ENCODE results near the gene LTO1.

LTO1 gene

DNA sequence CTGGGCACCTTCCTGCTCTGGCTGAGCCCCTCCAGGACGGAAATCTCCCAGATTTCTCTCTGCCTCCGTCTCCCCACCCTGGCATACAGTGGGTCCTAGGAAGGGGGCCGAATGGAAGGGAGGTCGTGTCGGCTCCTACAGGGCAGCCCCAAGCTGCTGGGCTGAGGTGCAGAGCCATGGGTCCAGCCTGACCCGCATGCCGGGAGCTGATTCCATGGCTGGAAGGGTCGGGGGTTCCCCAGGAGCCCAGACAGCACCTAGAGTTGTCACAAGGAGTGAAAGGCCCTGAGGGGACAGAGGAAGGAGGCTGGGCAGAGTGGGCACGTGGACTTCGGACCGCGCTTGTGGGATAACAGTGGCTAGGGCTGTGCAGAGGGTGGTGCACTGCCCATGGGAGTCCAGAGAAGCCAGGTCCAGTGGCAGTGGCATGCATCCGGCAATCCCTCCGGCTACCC, 17.7 kb downstream of the LTO1 start:
- no peak for DNase-seq (ENCODE audit: low spot score)

DNA sequence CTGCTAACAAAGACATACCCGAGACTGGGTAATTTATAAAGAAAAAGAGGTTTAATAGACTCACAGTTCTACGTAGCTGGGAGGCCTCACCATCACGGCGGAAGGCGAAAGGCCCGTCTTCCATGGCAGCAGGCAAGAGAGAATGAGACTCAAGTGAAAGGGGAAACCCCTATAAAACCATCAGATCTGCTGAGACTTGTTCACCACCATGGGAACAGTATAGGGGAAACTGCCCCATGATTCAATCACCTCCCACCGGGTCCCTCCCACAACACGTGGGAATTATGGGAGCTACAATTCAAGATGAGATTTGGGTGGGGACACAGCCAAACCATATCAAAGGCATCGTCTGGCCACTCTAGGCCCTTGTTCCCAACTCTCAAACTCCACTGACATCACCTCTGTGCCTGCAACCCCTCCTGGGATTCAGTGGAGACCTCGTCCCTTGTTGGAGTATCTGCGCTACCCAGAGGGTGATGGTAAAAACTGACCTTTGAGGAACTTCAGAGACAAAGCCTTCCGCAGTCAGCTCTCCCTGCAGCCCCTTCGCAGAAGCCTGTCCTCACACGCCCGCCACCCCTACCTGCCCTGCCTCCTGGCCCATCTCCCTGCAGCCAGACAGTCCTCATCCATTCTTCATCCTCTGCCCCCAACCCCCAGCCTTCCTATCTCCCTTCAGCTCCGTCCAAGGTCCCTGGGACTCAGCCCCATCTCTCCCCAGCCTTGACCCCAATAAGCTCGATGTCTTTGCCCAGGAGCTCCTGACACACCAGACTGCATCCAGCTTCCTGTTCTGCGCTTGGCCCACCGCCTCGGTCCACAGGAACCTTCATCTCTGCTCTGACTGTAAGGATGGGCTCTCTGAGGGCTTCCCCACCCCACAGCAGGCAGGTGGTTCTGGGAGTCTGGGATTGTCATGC, 18.4 kb downstream of the LTO1 start:
- DNase-seq (ENCODE audit: low spot score), result no peak

DNA sequence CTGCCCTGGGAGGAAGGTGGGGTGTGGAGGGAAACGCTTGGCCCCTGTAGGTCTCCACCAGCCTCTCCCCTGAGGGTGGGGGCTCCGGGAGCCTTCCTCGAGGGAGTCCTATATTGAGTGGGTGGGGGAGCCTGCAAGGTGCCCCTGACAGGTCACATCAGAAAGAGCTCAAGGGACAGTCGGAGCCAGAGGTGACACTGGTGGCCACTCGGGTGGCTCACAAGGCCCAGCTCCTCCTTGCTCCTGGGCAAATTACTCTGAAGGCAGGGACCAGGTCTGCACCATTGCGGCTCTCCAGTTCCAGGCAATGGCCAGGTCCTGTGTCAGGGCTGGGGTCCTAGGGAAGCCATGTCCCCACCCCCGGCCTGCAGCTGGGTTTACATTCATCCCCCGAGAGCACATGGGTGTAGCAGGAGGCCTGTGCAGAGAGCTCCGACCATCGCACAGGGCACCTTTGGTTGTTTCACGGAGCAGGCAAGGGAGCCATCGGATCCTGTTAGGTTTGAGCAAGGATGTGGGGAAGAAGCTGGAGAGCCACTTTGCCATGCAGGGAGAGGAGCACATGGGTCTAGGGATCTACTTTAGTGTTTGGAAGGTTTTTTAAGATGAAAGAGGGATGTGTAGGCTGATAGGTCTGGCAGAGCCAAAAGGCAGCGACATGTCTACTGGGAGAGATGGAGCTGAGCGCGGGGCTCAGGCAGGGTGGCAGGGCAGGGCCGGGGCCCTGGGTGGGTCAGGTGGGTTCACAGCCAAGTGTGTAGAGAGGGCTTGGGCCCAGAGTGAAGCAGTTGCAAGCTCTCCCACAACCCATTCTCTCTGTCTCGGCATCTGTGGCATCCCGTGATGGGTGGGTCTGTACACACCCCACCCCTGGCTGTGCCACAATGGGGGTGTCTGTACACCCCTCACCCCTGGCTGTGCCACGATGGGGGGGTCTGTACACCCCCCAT, 19.4 kb downstream of the LTO1 start:
- DNase-seq (ENCODE audit: low spot score), result no peak

DNA sequence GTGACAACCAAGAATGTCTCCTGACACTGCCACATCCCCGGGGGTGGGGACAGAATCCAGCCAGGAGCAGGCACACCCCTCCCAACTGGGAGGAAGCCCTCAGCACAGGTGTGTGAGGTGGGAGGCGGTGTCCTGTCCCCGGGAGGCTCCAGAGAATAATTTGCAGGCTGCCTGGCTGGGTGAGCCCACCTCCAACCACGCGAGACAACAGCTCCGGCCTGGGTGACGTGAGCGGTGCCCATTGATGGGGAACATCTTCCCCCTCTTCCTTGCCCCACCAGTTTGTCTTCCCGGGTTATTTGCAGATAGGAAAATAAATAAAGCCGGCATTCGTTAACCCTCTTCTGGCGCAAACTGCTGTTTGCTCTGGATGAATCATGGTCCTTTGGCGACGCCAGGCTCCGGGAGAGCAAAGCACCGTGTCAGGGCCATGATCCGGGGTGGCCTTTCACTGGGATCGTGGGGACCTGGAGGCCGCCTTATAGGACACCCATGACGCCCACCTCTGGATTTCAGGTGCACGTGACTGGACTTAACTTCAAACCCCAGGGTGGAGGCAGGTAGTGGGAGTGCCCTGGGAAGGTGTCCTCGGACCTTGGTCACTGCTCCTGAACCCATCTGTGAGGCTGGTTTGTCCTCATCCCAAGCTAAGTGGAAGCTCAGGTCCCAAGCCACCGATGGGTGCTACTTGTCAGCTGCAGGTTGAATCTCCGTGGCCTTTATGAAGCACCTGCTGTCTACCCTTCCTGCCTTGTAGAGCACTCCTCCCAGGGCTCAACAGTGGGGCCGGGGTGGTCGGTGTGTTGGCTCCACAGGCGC, 20.3 kb downstream of the LTO1 start:
- DNase-seq (ENCODE audit: low spot score), result peak; percentile 41

DNA sequence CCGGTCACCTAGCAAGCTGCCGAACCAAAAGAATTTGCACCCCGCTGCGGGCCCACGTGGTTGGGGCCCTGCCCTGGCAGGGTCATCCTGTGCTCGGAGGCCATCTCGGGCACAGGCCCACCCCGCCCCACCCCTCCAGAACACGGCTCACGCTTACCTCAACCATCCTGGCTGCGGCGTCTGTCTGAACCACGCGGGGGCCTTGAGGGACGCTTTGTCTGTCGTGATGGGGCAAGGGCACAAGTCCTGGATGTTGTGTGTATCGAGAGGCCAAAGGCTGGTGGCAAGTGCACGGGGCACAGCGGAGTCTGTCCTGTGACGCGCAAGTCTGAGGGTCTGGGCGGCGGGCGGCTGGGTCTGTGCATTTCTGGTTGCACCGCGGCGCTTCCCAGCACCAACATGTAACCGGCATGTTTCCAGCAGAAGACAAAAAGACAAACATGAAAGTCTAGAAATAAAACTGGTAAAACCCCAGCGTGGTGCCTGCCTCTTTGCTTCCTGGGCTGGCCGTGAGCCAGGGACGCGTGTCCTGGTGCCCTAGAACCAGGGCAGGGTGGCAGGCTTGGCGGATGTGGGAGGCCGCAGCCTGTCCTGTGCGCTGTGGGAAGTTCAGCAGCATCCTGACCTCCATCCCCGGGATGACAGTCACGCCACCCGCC, 21.0 kb downstream of the LTO1 start:
- no peak for DNase-seq (ENCODE audit: low spot score)

DNA sequence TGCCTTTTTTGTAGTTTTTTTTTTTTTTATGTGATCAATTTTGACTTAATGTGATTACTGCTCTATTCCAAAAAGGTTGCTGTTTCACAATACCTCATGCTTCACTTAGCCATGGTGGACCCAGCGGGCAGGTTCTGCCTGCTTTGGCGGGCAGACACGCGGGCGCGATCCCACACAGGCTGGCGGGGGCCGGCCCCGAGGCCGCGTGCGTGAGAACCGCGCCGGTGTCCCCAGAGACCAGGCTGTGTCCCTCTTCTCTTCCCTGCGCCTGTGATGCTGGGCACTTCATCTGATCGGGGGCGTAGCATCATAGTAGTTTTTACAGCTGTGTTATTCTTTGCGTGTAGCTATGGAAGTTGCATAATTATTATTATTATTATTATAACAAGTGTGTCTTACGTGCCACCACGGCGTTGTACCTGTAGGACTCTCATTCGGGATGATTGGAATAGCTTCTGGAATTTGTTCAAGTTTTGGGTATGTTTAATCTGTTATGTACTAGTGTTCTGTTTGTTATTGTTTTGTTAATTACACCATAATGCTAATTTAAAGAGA, 21.7 kb downstream of the LTO1 start:
- no peak for DNase-seq (ENCODE audit: low spot score)

DNA sequence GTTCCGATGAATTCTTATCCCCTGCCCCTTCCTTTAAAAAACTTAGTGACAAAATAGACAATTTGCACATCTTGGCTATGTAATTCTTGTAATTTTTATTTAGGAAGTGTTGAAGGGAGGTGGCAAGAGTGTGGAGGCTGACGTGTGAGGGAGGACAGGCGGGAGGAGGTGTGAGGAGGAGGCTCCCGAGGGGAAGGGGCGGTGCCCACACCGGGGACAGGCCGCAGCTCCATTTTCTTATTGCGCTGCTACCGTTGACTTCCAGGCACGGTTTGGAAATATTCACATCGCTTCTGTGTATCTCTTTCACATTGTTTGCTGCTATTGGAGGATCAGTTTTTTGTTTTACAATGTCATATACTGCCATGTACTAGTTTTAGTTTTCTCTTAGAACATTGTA, 22.2 kb downstream of the LTO1 start:
- DNase-seq (ENCODE audit: low spot score), result no peak

DNA sequence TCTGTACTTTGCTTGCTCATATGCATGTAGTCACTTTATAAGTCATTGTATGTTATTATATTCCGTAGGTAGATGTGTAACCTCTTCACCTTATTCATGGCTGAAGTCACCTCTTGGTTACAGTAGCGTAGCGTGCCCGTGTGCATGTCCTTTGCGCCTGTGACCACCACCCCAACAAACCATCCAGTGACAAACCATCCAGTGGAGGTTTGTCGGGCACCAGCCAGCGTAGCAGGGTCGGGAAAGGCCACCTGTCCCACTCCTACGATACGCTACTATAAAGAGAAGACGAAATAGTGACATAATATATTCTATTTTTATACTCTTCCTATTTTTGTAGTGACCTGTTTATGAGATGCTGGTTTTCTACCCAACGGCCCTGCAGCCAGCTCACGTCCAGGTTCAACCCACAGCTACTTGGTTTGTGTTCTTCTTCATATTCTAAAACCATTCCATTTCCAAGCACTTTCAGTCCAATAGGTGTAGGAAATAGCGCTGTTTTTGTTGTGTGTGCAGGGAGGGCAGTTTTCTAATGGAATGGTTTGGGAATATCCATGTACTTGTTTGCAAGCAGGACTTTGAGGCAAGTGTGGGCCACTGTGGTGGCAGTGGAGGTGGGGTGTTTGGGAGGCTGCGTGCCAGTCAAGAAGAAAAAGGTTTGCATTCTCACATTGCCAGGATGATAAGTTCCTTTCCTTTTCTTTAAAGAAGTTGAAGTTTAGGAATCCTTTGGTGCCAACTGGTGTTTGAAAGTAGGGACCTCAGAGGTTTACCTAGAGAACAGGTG, 23.1 kb downstream of the LTO1 start:
- no peak for DNase-seq (ENCODE audit: low spot score)

DNA sequence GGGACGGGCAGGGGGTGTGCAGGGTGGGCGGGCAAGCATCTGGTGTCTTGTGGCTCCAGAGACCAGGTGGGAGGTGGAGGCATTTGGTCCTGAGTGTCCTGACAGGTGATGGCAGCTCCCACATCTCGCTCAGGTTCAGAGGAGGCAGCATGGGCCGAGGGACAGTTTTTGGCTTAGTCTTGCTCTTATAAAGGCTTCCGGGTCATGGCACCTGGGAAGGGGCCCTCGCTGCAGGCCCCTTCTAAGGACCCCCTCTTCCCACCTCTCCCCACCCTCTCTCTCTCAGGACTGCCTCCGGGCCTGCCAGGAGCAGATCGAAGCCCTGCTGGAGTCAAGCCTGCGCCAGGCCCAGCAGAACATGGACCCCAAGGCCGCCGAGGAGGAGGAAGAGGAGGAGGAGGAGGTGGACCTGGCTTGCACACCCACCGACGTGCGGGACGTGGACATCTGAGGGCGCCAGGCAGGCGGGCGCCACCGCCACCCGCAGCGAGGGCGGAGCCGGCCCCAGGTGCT, 24.3 kb downstream of the LTO1 start:
- DNase-seq (ENCODE audit: low spot score), result no peak

DNA sequence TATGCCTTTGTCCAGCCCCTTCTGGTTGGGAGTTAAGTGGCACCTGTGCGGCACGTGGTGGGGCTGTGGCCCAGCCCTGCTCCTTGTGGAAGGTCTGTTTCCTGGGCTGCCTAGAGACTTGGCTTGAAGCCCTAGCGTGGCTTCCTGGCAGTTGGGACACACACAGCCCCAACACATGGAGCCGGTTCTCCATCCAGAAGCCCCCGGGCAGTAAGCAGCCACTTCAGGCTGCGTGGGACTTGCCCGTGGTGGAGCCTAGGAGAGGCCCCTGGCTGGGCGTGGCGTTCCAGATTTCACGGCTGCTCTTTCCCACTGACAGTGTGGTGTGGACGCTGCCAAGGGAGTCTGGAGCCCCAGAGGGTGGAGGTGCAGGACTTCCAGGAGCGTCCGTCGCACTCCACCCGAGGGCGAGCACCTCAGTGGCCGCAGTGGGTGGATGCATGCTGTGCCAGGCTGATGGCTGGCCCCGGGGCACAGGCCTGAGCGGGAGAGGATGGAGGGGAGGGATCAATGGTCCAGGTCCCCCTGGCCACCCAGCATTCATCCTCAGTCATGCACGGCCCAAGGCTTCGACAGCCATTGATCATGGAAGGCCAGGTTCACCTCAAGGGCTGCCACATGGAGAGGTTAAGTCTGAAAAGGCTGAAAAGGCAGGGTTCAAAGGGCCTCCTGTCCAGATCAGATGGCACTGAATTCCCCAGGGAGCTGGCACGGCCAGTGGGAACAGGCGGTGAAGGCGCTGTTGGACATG, 24.9 kb downstream of the LTO1 start:
- no peak for DNase-seq (ENCODE audit: low spot score)

DNA sequence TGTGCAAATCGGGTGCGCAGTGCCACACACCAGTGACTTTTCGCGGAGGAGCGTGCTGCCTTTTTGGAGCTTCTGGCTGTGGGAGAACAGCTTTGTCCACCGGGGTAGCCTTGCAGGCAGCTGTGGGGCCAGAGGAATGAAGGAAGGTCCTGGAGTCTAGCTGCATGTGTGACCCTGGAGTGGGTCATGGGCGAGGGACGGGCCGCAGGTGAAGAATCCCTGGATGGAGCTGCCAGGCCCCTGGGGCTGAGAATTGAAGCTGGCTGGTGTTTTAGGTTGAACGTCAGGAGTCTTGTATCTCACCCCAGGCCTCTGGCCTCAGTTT, 25.6 kb downstream of the LTO1 start:
- no peak for DNase-seq (ENCODE audit: low spot score)

DNA sequence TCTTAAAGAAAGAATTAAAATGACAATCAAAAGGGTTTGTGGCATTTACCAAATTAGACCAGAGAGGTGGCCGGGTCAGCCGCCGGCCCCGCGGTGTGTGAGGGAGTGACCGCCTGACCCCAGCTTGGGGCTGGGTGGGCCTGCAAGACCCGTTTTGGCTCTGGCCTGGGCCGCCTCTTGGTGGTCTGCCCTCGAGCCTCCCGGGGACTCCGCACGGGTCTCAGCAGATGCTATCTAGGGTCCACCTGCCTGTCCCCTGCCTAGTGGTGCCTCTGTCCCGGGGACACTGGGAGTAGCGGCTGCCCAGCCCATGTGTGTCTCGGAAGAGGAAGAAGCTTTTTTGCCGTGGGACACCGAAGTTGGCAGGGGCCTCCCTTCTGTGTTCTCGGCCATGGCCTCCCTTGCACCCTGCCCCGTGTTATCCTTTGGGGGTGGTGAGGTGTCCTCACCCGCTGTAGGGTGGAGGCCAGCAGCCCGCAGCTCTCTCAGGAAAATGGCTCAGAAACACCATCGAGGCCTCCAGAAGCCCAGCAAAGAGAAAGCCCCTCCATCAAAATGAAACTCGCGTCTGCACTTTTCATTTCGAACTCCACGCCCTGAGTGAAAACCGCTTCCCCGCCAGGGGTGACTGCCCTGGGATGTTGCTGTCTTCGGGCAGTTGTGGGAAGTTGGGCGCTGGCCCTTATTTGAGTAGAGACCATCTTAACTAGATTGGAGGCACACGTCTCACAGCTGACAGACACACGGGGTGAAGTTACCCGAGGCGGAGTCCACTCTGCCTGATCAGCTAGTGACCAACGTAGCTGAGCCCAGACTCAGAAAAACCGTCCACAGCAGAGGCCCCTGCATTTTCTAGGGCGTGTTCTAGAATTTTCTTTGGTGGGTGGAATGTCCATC, 26.2 kb downstream of the LTO1 start:
- DNase-seq (ENCODE audit: low spot score), result no peak

DNA sequence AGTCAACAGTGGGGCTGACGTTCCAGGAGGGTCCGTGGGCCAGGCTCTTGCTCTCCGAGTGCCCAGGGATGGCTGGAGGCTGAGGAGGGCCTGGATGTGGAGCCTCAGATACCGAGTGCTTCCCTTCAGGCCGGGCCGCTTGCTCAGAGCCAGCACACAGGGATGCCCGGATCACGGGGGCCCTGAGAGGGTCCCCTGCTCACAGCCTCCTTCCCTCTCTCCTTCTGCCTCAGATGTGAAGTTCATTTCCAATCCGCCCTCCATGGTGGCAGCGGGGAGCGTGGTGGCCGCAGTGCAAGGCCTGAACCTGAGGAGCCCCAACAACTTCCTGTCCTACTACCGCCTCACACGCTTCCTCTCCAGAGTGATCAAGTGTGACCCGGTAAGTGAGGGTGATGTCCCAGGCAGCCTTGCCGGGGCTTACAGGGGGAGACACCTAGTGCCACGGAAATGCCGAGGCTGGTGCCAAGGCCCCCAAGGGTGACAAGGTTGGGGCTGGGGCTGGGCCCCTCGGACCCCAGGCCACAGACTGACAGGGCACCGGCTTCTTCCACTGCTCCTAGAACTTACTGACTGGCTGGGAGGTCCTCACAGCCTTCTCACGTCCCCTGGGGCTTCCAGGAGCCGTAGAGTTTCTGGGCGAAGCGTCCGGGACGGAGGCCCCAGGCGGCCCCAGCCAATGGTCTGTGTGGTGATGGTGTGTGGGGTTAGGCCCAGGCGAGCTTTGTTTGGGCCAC, 27.2 kb downstream of the LTO1 start:
- DNase-seq (ENCODE audit: low spot score), result no peak

DNA sequence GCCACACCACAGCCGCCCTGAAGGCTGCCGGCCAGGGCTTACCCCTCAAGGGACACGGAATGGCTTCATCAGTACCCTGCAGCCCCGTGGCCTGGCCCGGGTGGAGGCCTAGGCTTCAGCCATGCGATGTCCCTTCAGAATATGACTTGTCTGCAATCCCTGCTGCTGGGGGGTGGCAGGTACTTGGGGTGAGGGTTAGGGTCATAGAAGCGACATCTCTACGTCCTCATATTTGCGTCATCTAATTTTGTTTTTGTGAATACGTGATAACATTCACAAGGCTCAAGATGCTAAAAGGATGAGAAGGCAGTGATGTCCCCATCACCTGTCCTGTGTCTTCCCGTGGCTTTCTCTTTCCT, 27.8 kb downstream of the LTO1 start:
- no peak for DNase-seq (ENCODE audit: low spot score)

DNA sequence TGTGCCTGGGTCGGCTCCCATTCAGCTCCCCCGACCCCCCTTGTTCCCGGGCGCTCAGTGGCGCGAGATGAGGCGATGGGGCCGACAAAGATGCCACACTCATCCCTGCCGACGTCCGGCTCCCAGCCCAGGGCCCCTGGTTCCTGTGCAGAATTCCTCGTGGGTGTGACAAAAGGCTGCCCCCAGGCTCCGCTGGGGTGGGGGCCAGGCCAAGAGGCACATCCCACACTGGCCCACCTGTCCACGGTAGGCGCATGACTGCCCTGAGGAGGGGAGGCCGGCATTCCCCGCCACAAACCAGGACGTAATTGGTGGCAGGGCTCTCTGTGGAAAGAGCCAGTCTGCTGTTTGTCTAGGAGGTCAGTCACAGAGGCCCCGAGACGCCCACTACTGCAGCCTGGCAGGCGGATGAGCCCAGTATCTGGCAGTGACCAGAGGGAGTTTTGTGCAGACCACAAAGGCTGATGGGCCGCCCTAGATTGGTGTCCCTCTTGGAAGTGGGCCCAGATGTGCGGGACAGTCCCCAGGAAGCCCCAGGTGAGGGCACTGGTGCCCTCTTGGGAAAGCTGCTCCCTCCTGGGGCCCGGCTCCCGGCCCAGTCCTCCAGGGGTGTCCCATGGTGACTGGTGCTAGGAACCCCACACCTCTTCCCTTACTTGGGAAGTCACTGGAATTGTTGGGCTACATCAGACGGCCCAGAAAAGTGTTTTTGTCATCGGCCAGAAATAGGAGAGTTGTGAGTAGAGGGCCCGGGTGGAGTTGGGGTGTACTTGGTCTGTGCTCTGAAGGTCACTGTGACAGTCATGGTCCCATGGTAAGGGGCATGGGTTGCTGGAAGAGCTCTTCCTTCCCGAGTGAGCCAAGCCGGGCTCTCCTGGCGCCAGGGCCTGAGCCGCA, 28.4 kb downstream of the LTO1 start:
- no peak for DNase-seq (ENCODE audit: low spot score)

DNA sequence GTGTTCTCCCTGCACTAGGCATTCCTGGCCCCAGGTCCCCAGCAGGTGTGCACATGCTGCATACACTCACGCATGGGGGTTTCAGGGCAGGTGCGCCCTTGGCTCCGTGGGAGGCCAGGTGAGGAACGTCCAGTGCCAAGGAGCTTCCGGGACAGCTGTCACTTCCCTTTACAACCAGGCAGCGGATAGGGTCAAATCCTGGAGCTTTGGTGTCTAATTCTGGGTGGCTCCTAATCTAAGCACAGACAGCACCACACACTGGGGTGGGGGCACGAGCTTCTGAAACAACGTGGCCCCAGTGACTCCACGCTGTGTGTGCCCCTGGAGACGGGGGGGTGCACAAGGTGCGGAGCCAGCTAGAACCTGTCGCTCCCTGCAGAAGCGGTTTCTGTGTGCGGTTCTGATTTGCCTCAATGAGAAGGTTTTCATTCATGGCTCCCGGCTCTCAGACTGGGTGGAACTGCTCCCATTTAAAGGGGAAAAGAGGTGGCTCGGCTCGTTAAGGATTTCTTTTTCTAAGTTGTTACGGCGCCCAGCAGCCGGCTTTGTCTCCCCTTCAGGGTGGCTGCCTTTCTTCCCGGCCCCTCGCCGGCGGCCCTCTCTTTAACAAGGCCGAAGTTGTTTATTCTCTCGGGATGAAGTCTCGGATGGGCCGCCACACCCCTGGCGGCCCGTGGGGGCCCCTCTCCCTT, 29.2 kb downstream of the LTO1 start:
- no peak for DNase-seq (ENCODE audit: low spot score)
